ENCODE measurements around the gene CDKAL1.
"Not testable (repeated sequence)": the region's sequence is repeated elsewhere in the genome, so short reads cannot be mapped to it uniquely, and the experiment has no call there.

CDKAL1 gene

GRCh38 chr6:21193790-21194475 lies 659.7 kb downstream of the CDKAL1 start:
- no peak for FAIRE-seq

GRCh38 chr6:21195301-21195700 lies 661.0 kb downstream of the CDKAL1 start:
- FAIRE-seq = not testable (repeated sequence)

- no peak for FAIRE-seq
Observed at GRCh38 chr6:21198032-21198640, 663.9 kb downstream of the CDKAL1 start.

- FAIRE-seq = no peak
Observed at GRCh38 chr6:21199262-21199661, 665.0 kb downstream of the CDKAL1 start.

- FAIRE-seq = no peak
Observed at GRCh38 chr6:21200134-21200870, 666.0 kb downstream of the CDKAL1 start.

GRCh38 chr6:21201187-21201586 lies 666.9 kb downstream of the CDKAL1 start:
- no peak for FAIRE-seq

- no peak for FAIRE-seq
Observed at GRCh38 chr6:21201637-21202350, 667.5 kb downstream of the CDKAL1 start.

GRCh38 chr6:21202521-21202920 lies 668.3 kb downstream of the CDKAL1 start:
- no peak for FAIRE-seq

- FAIRE-seq = no peak
Observed at GRCh38 chr6:21204951-21205350, 670.7 kb downstream of the CDKAL1 start.

- no peak for FAIRE-seq
Observed at GRCh38 chr6:21208081-21208795, 674.0 kb downstream of the CDKAL1 start.

GRCh38 chr6:21208796-21209186 lies 674.5 kb downstream of the CDKAL1 start:
- FAIRE-seq = no peak

- FAIRE-seq = no peak
Observed at GRCh38 chr6:21213492-21213891, 679.2 kb downstream of the CDKAL1 start.

- no peak for FAIRE-seq
Observed at GRCh38 chr6:21214738-21215448, 680.6 kb downstream of the CDKAL1 start.

- FAIRE-seq = no peak
Observed at GRCh38 chr6:21219241-21219640, 685.0 kb downstream of the CDKAL1 start.

GRCh38 chr6:21219856-21220255 lies 685.6 kb downstream of the CDKAL1 start:
- FAIRE-seq = no peak

- FAIRE-seq = no peak
Observed at GRCh38 chr6:21220271-21220987, 686.2 kb downstream of the CDKAL1 start.

- FAIRE-seq = no peak
Observed at GRCh38 chr6:21222656-21223055, 688.4 kb downstream of the CDKAL1 start.

GRCh38 chr6:21225912-21226311 lies 691.7 kb downstream of the CDKAL1 start:
- no peak for FAIRE-seq

GRCh38 chr6:21227486-21227885 lies 693.2 kb downstream of the CDKAL1 start:
- FAIRE-seq = no peak

GRCh38 chr6:21228411-21228810 lies 694.2 kb downstream of the CDKAL1 start:
- FAIRE-seq = no peak

- FAIRE-seq = no peak
Observed at GRCh38 chr6:21228876-21229460, 694.7 kb downstream of the CDKAL1 start.
